Fibroblast of pulmonary artery (primary cell): Measurements from ENCODE around the gene RBM33.

Experiments
- DNase-seq: peaks from one replicate; pipeline ENCODE4 v3.0.0-alpha.2; 2010; ENCODE audit warnings: low read depth
- H3K4me3 ChIP-seq: replicated peaks from 2 replicates; pipeline ENCODE4 v1.5.1; 2011; ENCODE audit warnings: low read depth, mild to moderate bottlenecking, control low read depth, low read length, moderate library complexity
- TF ChIP-seq, protein P1 (sequence below): IDR thresholded peaks from 2 replicates; pipeline ENCODE4 v1.5.1; 2011; ENCODE audit warnings: mild to moderate bottlenecking, control low read depth, low read length, inconsistent platforms; ENCODE audit errors: missing control alignments

Gene RBM33

DNA sequence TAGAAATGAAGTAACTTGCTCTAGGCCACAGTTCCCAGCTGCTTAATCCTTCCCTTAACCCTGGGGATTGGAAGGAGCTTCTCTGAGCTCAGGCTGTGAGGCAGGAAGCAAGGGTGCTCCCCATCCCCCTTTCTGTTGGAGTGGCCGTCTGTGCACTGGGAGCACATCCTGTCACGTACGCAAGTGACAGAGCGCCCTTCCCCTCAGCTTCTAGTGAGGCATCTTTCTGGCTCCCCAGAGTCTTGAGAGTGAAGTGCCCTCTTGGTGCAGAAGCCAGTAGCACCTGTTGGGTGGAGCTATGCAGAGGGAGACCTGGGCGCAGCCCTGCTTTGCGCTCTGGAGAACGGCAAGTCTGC, 120.0 kb downstream of the RBM33 start:
- TF ChIP-seq, protein P1, sequence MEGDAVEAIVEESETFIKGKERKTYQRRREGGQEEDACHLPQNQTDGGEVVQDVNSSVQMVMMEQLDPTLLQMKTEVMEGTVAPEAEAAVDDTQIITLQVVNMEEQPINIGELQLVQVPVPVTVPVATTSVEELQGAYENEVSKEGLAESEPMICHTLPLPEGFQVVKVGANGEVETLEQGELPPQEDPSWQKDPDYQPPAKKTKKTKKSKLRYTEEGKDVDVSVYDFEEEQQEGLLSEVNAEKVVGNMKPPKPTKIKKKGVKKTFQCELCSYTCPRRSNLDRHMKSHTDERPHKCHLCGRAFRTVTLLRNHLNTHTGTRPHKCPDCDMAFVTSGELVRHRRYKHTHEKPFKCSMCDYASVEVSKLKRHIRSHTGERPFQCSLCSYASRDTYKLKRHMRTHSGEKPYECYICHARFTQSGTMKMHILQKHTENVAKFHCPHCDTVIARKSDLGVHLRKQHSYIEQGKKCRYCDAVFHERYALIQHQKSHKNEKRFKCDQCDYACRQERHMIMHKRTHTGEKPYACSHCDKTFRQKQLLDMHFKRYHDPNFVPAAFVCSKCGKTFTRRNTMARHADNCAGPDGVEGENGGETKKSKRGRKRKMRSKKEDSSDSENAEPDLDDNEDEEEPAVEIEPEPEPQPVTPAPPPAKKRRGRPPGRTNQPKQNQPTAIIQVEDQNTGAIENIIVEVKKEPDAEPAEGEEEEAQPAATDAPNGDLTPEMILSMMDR, result no peak
- no peak overlapping the region for H3K4me3 ChIP-seq
- no peak for DNase-seq

DNA sequence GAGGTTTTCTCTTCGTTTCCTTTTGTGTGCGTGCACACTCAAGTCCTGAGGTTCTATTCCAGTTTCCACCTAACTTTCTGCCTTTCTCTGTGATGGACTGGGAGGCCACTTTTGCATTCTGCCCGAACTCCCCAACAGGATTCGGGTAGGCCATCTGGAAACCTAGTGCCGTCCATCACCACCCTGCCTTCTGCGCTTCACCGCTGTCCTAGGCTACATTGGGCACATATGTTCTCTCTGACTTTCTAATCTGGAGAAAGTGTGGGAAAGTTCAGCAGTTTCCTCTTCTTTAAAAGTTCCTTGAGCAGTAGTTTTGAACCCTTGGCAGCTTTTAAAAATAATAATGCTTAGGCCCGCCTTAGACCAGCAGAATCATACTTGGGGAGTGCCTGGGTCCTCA, 121.0 kb downstream of the RBM33 start:
- DNase-seq, result no peak
- TF ChIP-seq, protein P1, result no peak
- H3K4me3 ChIP-seq, result no peak overlapping the region

DNA sequence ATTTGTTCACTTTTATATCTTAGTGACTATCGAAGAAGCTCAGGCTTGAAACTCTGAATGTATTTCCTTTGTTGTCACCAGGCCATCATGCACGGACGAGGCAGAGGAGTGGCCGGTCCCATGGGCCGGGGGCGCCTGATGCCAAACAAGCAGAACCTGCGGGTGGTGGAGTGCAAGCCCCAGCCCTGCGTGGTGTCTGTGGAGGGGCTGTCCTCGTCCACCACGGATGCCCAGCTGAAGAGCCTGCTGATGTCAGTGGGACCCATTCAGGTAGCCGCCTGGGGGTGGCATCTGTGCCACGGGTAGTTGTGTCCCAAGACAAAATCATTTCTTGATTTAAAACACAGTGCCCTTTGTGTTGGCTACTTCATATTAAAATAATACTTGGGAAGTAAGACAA, 121.9 kb downstream of the RBM33 start:
- no peak for DNase-seq
- no peak overlapping the region for H3K4me3 ChIP-seq
- TF ChIP-seq, protein P1, result no peak

DNA sequence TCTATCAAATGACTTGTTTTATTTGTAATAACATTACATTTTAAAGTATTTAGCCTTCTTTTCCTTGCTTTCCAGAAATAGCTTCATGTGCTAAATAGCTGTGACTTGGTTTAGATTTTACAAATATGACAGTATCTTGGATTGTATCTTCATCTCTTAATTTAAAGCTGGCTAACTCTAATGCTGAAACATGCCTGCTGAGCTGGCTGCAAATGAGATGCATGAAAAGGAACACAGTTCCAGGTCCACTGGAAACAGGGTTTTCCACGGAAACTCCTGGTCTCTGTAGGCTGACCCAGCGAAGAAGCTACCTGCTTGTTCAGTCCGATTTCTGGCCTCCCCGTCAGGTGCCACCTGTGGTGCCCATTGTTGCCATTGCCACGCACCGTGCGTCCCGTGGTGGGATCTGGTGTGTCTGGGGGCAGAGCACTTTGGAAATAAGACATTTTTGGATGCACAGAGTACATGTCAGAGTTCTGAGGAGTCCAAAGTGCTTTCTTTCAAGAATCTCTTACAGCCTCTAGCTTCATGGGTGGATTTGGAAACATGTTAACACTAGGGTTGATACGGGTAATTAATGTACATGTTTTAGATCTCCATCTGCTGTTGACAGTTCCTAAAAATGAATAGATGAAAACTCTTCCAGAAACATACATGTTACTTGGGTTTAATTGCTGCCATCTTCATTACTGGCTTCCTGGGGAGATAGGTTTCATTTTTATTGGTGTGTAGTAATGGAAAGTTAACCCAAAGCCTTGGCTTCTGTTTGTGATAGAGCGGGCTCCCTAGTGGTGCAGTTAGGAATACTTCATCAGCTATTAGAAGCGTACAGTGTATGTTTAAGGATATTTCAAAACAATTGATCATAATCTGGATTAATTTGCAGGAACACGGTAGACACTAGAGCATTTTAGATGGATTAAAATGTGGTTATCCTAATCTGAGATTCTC, 122.8 kb downstream of the RBM33 start:
- no peak overlapping the region for H3K4me3 ChIP-seq
- DNase-seq, result no peak
- TF ChIP-seq, protein P1, result no peak

DNA sequence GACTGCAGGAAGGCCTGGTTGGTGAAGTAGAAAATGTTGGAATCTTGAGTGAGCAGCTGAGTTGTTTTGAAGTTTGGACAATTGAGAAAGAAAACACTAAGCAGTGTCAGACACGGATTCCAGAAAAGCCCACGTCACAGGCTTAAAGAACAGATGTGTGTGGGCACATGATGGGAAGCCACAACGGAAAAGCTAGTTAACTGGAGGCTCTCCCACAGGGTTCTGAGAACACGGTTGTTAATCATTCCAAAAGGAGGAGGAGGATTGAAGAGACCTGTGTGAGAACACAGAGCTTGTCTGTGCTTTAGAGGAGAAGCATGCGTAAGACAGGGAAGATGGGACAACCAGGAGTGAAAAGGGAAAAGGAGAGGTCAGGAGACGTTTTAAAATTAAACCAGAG, 125.2 kb downstream of the RBM33 start:
- peak; percentile 22 for DNase-seq
- H3K4me3 ChIP-seq, result no peak overlapping the region
- TF ChIP-seq, protein P1, result no peak

DNA sequence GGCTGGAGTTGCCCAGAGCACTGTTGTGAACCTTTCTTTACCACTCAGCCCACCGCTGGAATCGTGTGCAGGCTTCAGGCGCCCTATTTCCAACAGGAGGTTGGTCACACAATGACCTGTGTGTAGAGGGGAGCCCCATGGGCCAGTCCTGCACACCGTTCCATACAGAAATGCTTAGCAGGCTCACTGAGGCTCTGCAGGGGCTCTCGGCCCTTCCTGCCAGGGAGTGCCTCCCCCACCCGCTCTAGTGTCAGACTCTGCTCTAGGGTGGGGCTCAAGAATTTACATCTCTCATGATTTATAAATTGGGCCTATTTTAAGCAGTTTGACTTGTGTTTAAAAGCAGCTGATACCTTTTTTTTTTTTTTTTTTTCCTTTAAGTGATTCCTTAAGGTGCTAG, 125.8 kb downstream of the RBM33 start:
- H3K4me3 ChIP-seq, result no peak overlapping the region
- TF ChIP-seq, protein P1, result no peak
- DNase-seq, result no peak

DNA sequence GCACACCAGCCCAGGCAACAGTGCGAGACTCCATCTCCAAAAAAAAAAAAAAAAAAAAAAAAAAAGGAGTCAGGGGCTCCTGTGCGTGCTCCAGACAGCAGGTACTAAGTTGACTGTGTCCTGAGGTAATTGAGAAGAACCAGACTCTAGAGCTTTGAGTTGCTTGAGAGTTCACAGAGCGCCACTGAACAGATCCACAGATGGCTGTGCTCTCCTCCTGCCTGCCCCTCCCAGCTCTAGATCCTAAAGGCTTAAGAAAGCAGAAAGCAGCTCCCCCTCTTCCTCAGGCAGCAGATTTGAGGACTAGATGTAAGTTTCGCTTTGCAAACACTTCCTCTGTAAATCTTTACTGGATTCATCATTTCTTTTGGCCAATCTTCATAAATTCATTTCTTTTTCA, 129.1 kb downstream of the RBM33 start:
- TF ChIP-seq, protein P1, result no peak
- H3K4me3 ChIP-seq, result no peak overlapping the region
- DNase-seq, result no peak
